Glutamatergic neuron (in vitro differentiated cells): ENCODE data around the gene DTX3L. TPM values are rescaled to one million over a fixed set of nuclear protein-coding genes. Genes with fewer than 3 reads are reported as not detected.

Experiments
- DNase-seq: peaks from one replicate; pipeline ENCODE4 v3.0.0; 2022
- H3K27ac Mint-ChIP-seq: one replicate; pipeline ENCODE4 v1.8.0; 2020; ENCODE audit warnings: mild to moderate bottlenecking, mixed read lengths, inconsistent platforms; ENCODE audit not compliant: unreplicated experiment
- H3K27me3 Mint-ChIP-seq: one replicate; pipeline ENCODE4 v1.8.0; 2020; ENCODE audit warnings: mild to moderate bottlenecking, moderate library complexity, mixed read lengths, inconsistent platforms; ENCODE audit not compliant: unreplicated experiment
- H3K36me3 Mint-ChIP-seq: one replicate; pipeline ENCODE4 v1.8.0; 2020; ENCODE audit warnings: mild to moderate bottlenecking, mixed read lengths, inconsistent platforms; ENCODE audit not compliant: unreplicated experiment
- H3K4me1 Mint-ChIP-seq: one replicate; pipeline ENCODE4 v1.8.0; 2020; ENCODE audit warnings: mild to moderate bottlenecking, low read depth, mixed read lengths, inconsistent platforms; ENCODE audit not compliant: unreplicated experiment
- H3K4me3 Mint-ChIP-seq: one replicate; pipeline ENCODE4 v1.8.0; 2020; ENCODE audit warnings: mild to moderate bottlenecking, mixed read lengths, inconsistent platforms; ENCODE audit not compliant: unreplicated experiment
- H3K9me3 Mint-ChIP-seq: one replicate; pipeline ENCODE4 v1.8.0; 2020; ENCODE audit warnings: mild to moderate bottlenecking, moderate library complexity, mixed read lengths, inconsistent platforms; ENCODE audit not compliant: unreplicated experiment
- CTCF ChIP-seq: fragments of 200-600 bp; sonication (generic); IDR thresholded peaks from one replicate; pipeline ENCODE4 v1.5.0; 2021; ENCODE audit not compliant: partially characterized antibody, unreplicated experiment
- total RNA-seq: library from RNA; stranded (reverse); fragmentation: NEBNext Ultra II Directional; extraction: Animal tissue kit (Norgen Biotek cat#: 25700); gene quantifications from one replicate; pipeline ENCODE4 v1.2.1, GENCODE V29; 2021; ENCODE audit not compliant: unreplicated experiment

DTX3L gene
- total RNA-seq, 1 donor from 2014 or later = 0.20 TPM

GRCh38 chr3:122520861-122521260, 43.3 kb upstream of the DTX3L start:
- Mint-ChIP-seq H3K27me3 (no peaks in the 10 kb centered on the region), H3K4me1 (no peaks in the 10 kb centered on the region), H3K27ac (no peak overlapping the region), H3K4me3 (no peak overlapping the region), H3K9me3 (no peaks in the 10 kb centered on the region), H3K36me3 (no peaks in the 10 kb centered on the region)
- no peak for DNase-seq
- TF ChIP-seq CTCF = no peak

GRCh38 chr3:122523317-122523716, 40.8 kb upstream of the DTX3L start:
- H3K27ac Mint-ChIP-seq = no peak overlapping the region
- H3K4me1 Mint-ChIP-seq = no peaks in the 10 kb centered on the region
- no peak for TF ChIP-seq CTCF
- H3K9me3 Mint-ChIP-seq = no peaks in the 10 kb centered on the region
- H3K27me3 Mint-ChIP-seq = no peaks in the 10 kb centered on the region
- no peak overlapping the region for H3K4me3 Mint-ChIP-seq
- no peak for DNase-seq
- no peaks in the 10 kb centered on the region for H3K36me3 Mint-ChIP-seq

- no peak for TF ChIP-seq CTCF
- peaks cover 3% of the 10 kb centered on the region for H3K27me3 Mint-ChIP-seq
- no peak overlapping the region for H3K27ac Mint-ChIP-seq
- DNase-seq = no peak
- no peaks in the 10 kb centered on the region for H3K9me3 Mint-ChIP-seq
- no peaks in the 10 kb centered on the region for H3K36me3 Mint-ChIP-seq
- no peak overlapping the region for H3K4me3 Mint-ChIP-seq
- no peaks in the 10 kb centered on the region for H3K4me1 Mint-ChIP-seq
Measured at GRCh38 chr3:122530164-122530563, 34.0 kb upstream of the DTX3L start.

GRCh38 chr3:122533480-122533879, 30.7 kb upstream of the DTX3L start:
- H3K27ac Mint-ChIP-seq = no peak overlapping the region
- DNase-seq = no peak
- no peak overlapping the region for H3K4me3 Mint-ChIP-seq
- H3K36me3 Mint-ChIP-seq = no peaks in the 10 kb centered on the region
- H3K4me1 Mint-ChIP-seq = no peaks in the 10 kb centered on the region
- TF ChIP-seq CTCF = no peak
- peaks cover 3% of the 10 kb centered on the region for H3K27me3 Mint-ChIP-seq
- no peaks in the 10 kb centered on the region for H3K9me3 Mint-ChIP-seq

GRCh38 chr3:122533931-122534334, 30.2 kb upstream of the DTX3L start:
- no peaks in the 10 kb centered on the region for H3K9me3 Mint-ChIP-seq
- peaks cover 3% of the 10 kb centered on the region for H3K27me3 Mint-ChIP-seq
- DNase-seq = no peak
- H3K36me3 Mint-ChIP-seq = no peaks in the 10 kb centered on the region
- no peak overlapping the region for H3K27ac Mint-ChIP-seq
- no peaks in the 10 kb centered on the region for H3K4me1 Mint-ChIP-seq
- no peak overlapping the region for H3K4me3 Mint-ChIP-seq
- TF ChIP-seq CTCF = no peak
